GM12872 (cell line): ENCODE measurements around the gene ARID3B.

ENCODE experiments used
- TF ChIP-seq, protein P1 (sequence below): IDR thresholded peaks from 3 replicates; pipeline ENCODE4 v1.5.1; 2011; ENCODE audit warnings: low read depth, mild to moderate bottlenecking, low read length, moderate library complexity; ENCODE audit not compliant: insufficient read depth

Gene ARID3B

DNA sequence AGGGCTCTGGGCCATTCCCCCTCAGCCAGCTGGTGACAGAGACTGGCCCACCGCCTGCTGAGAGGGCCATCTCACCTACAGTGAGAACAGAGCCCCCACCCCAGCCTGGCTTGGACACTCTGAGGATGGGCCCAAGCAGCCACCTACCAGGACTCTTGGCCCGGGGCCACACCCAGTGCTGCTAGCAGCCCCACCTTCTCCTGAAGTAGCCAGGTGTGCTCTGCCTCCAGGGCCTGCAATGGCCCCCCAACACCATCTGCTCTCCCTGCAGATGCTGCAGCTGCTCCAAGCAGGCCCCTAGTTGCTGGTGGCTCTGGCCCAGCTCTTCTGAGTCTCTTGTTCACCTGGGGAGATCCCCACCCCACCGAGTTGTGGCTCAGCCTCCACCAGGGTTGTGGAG is 67.8 kb downstream of the ARID3B start:
- TF ChIP-seq, protein P1, sequence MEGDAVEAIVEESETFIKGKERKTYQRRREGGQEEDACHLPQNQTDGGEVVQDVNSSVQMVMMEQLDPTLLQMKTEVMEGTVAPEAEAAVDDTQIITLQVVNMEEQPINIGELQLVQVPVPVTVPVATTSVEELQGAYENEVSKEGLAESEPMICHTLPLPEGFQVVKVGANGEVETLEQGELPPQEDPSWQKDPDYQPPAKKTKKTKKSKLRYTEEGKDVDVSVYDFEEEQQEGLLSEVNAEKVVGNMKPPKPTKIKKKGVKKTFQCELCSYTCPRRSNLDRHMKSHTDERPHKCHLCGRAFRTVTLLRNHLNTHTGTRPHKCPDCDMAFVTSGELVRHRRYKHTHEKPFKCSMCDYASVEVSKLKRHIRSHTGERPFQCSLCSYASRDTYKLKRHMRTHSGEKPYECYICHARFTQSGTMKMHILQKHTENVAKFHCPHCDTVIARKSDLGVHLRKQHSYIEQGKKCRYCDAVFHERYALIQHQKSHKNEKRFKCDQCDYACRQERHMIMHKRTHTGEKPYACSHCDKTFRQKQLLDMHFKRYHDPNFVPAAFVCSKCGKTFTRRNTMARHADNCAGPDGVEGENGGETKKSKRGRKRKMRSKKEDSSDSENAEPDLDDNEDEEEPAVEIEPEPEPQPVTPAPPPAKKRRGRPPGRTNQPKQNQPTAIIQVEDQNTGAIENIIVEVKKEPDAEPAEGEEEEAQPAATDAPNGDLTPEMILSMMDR, result no peak

- TF ChIP-seq, protein P1, result no peak
These were observed 68.9 kb downstream of the ARID3B start for GRCh38 chr15:74609938-74610301.

- TF ChIP-seq, protein P1, result no peak
These were observed 69.4 kb downstream of the ARID3B start for GRCh38 chr15:74610302-74610951.

DNA sequence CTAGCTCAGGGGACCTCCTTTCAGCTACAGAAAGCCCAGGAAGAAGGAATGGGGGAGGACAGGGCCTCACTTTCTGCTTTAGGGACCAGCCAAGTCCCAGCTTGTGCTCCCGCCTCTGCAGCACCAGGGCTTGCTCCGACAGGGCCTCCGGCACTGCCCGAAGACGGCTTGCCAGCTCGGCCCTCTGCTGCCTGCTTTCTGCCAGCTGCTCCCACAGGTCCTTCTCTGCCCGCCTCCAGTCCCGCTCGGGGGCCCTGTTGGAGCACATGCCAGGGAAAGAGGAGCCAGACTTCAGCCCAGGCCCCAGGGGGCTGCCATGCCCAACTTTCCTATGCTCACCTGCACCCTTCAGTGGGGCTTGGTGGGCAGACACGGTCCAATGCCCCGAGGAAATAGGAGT is 70.3 kb downstream of the ARID3B start:
- TF ChIP-seq, protein P1, result no peak

DNA sequence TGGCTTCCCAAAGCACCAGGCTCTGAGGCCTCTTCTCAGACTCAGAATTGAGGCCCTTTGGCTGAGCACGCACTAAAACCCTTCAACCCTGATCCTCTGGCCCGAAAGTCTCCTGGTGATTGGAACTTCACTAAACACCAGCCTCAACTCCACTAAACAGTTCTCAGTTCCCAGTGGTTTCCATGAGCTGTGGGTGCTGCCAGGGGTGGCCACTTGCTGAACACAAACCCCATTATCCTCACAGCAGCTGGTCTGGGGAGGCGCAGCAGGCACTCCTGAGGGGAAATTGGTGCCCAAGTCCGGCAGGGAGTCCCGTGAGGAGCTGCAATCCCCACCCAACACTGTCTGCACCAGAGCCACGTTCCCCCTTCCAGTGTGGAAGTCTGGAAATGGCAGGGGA is 70.8 kb downstream of the ARID3B start:
- TF ChIP-seq, protein P1, result no peak

DNA sequence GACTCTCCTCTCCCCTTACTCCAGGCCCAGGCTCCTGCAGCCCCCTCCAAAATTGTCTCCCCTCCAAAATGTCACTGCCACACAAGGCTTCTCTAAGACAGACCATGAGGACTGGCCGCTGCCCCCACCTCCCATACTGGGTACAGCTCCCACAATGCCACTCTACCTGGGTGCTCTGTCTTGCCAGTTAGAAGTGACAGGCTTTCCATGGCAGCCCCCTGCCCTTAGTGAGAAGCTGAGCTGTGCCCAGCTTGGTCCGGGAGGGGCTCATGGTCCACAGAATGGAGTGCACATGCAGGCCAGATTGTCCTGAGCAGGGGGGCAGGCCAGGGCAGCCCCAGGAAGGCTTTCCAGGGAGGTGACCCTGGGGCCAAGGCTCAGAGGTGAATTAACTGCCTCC is 71.7 kb downstream of the ARID3B start:
- TF ChIP-seq, protein P1, result no peak

DNA sequence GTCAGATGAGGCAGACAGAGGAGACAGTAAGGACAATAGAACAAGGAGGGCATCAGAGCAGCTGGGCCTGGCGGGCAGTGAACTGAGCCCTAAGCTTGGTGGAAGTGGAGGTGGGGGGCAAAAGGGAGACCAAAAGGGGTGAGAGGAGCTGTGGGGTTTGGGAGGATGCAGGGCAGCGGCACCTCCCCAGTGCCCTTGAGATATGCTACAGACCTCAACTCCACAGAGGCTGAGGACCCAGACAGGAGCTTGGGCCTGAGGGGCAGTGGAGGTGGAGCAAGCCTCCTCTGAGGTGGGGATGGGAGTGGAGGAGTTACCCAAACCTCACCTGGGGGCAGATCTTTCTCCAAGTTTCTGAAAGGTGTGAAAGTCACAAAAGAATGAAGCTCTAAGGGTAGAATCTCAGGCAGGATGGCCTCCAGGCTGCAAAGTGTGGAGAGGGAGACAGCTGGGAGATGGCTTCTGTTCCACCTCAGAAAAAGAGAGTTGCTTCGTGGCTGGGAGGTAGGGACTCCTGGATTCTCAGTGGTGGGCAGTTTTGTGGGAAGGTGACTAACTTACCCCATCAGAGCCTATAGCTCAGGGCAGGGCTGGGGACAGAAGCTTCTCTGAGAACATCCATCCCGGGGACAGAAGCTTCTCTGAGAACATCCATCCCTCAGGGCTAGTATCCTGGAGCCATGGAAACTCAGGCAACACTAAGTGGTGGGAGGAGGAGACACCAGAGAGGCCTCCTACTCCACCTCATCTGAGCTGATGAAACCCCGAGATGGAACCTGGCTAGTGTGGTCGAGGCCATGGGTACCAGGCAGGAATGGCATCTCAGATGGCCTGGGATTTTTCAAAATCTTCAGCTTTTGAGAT is 72.3 kb downstream of the ARID3B start:
- TF ChIP-seq, protein P1, result no peak
